ENCODE results near the gene ANO1.

GRCh38 chr11:70139785-70140410 lies 61.8 kb downstream of the ANO1 start:
- no peak for TF ChIP-seq POLR2AphosphoS5 (IDR thresholded peaks at IDR 0.05)
- TF ChIP-seq, protein P1, sequence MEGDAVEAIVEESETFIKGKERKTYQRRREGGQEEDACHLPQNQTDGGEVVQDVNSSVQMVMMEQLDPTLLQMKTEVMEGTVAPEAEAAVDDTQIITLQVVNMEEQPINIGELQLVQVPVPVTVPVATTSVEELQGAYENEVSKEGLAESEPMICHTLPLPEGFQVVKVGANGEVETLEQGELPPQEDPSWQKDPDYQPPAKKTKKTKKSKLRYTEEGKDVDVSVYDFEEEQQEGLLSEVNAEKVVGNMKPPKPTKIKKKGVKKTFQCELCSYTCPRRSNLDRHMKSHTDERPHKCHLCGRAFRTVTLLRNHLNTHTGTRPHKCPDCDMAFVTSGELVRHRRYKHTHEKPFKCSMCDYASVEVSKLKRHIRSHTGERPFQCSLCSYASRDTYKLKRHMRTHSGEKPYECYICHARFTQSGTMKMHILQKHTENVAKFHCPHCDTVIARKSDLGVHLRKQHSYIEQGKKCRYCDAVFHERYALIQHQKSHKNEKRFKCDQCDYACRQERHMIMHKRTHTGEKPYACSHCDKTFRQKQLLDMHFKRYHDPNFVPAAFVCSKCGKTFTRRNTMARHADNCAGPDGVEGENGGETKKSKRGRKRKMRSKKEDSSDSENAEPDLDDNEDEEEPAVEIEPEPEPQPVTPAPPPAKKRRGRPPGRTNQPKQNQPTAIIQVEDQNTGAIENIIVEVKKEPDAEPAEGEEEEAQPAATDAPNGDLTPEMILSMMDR (IDR thresholded peaks at IDR 0.05): no peak

Data from esophagus muscularis mucosa (tissue), 3 donors.